GM12864 (cell line): ENCODE results near the gene TWIST2.

Experiments
- DNase-seq: peaks from one replicate; pipeline ENCODE4 v3.0.0-alpha.2; 2011; ENCODE audit warnings: low read depth
- H3K4me3 ChIP-seq: 2 replicates; pipeline ENCODE4 v1.5.1; 2011; ENCODE audit warnings: mild to moderate bottlenecking, low read depth, low read length, control low read depth
- TF ChIP-seq, protein P1 (sequence below): IDR thresholded peaks from 2 replicates; pipeline ENCODE4 v1.5.1; 2011; ENCODE audit warnings: low read depth, mild to moderate bottlenecking, moderate library complexity, low read length, control low read depth, inconsistent platforms; ENCODE audit errors: missing control alignments

The TWIST2 gene

DNA sequence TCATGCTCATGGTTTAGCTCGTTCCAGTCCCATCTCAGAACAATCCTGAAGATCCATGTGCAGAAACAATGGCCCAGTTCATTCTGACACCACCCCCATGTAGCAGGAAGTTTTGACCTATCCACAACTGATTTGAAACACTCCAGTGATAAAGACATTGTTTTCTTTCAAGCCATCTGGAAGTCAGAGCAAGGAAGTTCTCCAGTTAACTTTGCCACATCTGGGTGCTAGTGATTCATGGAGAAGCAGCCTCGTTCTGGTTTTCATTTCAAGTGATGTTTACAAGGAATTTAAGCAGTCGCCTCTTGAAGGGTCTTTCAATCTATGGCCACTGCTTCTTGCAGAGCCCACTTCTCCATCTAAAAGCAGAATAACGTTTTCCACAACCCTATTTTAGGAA lies 36.6 kb upstream of the TWIST2 start:
- TF ChIP-seq, protein P1, sequence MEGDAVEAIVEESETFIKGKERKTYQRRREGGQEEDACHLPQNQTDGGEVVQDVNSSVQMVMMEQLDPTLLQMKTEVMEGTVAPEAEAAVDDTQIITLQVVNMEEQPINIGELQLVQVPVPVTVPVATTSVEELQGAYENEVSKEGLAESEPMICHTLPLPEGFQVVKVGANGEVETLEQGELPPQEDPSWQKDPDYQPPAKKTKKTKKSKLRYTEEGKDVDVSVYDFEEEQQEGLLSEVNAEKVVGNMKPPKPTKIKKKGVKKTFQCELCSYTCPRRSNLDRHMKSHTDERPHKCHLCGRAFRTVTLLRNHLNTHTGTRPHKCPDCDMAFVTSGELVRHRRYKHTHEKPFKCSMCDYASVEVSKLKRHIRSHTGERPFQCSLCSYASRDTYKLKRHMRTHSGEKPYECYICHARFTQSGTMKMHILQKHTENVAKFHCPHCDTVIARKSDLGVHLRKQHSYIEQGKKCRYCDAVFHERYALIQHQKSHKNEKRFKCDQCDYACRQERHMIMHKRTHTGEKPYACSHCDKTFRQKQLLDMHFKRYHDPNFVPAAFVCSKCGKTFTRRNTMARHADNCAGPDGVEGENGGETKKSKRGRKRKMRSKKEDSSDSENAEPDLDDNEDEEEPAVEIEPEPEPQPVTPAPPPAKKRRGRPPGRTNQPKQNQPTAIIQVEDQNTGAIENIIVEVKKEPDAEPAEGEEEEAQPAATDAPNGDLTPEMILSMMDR = no peak
- no peak overlapping the region for H3K4me3 ChIP-seq
- no peak for DNase-seq

DNA sequence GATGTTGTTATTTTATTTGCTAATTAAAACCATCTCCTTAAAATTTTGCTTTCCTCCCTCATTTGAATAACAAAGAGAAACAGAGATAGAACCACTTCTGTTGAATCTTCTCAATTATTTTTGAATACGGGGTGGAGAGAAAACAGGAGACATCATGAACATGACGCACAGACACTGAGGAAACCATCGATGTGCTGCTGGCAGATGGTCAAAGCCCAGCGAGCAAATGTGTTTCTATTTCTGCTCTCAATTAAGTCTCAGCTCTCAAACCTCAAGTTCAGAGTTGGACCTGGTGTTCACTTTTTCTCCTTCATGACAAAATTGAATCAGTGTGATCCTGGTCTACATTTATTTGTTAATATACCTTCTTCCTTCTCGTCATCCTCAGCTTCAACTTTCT lies 36.1 kb upstream of the TWIST2 start:
- TF ChIP-seq, protein P1 = no peak
- DNase-seq = no peak
- H3K4me3 ChIP-seq = no peak overlapping the region

DNA sequence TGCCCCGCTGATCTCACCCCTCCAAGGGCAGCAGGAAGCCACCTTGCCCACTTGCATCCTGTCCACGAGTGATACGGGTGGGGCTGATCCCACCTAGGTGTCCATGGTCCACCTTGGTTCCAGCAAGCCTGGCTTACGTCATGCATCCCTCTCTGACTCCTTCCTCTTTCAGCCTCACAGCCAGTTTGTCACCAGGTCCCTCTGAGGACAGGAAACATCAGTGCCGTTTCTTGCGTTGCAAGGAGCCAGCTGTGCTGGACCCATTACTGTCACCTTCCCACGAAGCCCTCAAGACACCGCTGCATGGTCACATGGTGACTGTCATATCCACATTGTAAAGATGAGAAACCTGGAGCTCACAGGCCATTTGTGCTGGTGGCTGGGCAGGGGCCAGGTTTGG lies 34.8 kb upstream of the TWIST2 start:
- DNase-seq = no peak
- no peak overlapping the region for H3K4me3 ChIP-seq
- TF ChIP-seq, protein P1 = no peak

DNA sequence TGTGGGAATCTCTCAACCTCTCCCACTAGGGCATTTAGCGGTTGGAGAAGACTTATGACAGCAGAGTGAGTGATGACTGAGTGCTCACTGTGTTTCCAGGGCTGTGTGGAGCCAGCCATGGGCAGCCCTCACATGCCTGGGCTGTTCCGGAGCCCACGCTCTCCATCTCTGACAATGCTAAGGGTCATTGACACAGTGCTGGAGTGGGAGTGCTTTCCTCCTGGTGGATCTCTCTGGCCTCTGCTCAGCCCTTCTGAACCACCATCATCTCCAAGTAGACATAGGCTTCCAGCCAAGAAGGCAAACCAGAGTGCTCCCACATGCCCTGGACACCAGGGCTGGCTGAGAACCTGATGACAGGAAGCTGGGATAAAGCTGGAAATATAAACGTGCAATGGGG lies 33.1 kb upstream of the TWIST2 start:
- TF ChIP-seq, protein P1 = no peak
- H3K4me3 ChIP-seq = no peak overlapping the region

DNA sequence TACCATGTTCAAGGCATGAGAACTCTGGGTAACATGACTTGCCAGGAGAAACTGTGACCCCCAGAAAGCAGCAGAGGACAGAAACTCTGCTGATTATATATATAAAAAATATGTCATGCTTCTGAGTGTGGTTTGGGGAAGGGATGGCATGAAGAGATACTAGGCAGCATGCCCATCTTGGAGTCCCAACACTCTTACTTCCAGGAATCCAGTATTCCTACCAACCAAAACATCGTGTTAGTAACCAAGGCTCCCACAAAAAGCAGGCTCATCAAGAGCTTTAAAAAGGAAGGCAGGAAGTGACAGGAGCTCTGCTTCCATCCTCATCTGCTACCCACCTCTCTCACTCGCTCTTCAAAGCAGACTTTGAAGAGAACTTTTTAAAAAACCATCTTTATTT lies 31.6 kb upstream of the TWIST2 start:
- no peak for DNase-seq
- no peak overlapping the region for H3K4me3 ChIP-seq
- TF ChIP-seq, protein P1 = no peak

More for the DNA sequence above, 33.1 kb upstream of the TWIST2 start:
- no peak for DNase-seq

DNA sequence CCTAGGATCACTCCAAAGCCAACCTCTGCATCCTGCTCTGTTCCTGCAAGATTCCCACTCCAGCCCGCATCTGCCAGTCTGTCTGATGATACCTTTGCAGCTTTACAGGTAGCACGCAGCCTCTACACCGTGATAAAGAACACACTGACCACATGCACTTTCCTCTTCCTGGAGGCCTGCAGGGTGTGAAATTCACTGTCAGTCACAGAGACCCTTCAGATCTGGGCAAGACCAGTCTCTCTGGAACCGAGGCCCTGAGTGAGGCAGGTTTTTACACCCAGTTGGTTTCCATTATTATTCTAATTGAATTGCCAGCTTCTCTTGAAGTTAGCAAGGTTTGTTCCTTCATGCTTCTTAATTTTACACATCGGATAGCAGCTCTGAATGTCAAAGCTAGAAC lies 30.5 kb upstream of the TWIST2 start:
- TF ChIP-seq, protein P1 = no peak
- DNase-seq = no peak
- no peak overlapping the region for H3K4me3 ChIP-seq

DNA sequence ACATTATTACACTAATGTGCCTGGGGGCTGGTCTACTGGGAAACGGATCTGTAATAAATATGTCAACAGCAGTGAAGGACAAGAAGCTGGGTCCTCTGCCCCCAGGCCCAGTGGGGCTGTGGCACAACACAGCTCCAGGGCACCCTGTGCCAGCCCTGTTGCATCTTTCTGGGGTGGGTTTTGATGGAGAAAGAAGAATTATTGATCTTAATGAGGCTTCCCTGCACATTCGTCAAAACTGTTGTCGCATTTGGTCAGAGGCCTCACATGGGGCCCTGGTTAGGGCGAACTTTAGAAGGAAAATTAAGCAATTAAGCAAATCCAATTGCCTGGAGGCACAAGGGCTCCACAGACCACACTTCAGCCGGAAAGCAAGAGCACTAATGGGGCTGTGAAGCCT lies 30.0 kb upstream of the TWIST2 start:
- H3K4me3 ChIP-seq = no peak overlapping the region
- TF ChIP-seq, protein P1 = no peak
- DNase-seq = no peak
